GM23338 (cell line): ENCODE data around the gene MDH1B. TPM values are rescaled to one million over a fixed set of nuclear protein-coding genes. Genes with fewer than 3 reads are reported as not detected.

ENCODE experiments used
- ATAC-seq: fragments of 200-7000 bp; cut with Tn5 transposase; 3 replicates; pipeline ENCODE4 v1.9.1; 2020
- DNase-seq: peaks from one replicate; pipeline ENCODE4 v3.0.0-alpha.2; 2015; ENCODE audit warnings: low spot score
- H2AFZ ChIP-seq: fragments of 200-600 bp; sonication (generic); 2 replicates; pipeline ENCODE4 v1.8.0; 2016; ENCODE audit warnings: antibody characterized with exemption, mild to moderate bottlenecking, moderate library complexity
- H3F3A ChIP-seq: fragments of 200-600 bp; sonication (generic); replicated peaks from 2 replicates; pipeline ENCODE4 v1.8.0; 2017; ENCODE audit warnings: antibody characterized with exemption, mixed run types, low read depth
- H3K27ac ChIP-seq: fragments of 200-600 bp; sonication (generic); 2 replicates; pipeline ENCODE4 v1.6.1; 2016; ENCODE audit warnings: low read depth
- H3K27me3 ChIP-seq: fragments of 200-600 bp; sonication (generic); 2 replicates; pipeline ENCODE4 v1.8.0; 2016; ENCODE audit warnings: mild to moderate bottlenecking, mixed run types, moderate library complexity; ENCODE audit not compliant: insufficient read depth
- H3K36me3 ChIP-seq: fragments of 200-600 bp; sonication (generic); 2 replicates; pipeline ENCODE4 v1.8.0; 2016; ENCODE audit warnings: mild to moderate bottlenecking; ENCODE audit not compliant: insufficient read depth
- H3K4me1 ChIP-seq: fragments of 200-600 bp; sonication (generic); 2 replicates; pipeline ENCODE4 v1.8.0; 2016; ENCODE audit warnings: mild to moderate bottlenecking, moderate library complexity; ENCODE audit not compliant: insufficient read depth
- H3K4me2 ChIP-seq: fragments of 200-600 bp; sonication (generic); 2 replicates; pipeline ENCODE4 v1.7.1; 2017; ENCODE audit warnings: mixed run types
- H3K4me3 ChIP-seq: fragments of 200-600 bp; sonication (generic); 2 replicates; pipeline ENCODE4 v1.6.1; 2016; ENCODE audit warnings: mixed run types
- H3K79me2 ChIP-seq: fragments of 200-600 bp; sonication (generic); replicated peaks from 2 replicates; pipeline ENCODE4 v1.8.0; 2017; ENCODE audit warnings: mild to moderate bottlenecking; ENCODE audit not compliant: insufficient read depth
- H3K9me2 ChIP-seq: fragments of 200-600 bp; sonication (generic); 2 replicates; pipeline ENCODE4 v1.8.0; 2017; ENCODE audit not compliant: insufficient read depth
- H4K20me1 ChIP-seq: fragments of 200-600 bp; sonication (generic); replicated peaks from 2 replicates; pipeline ENCODE4 v1.8.0; 2017; ENCODE audit warnings: mild to moderate bottlenecking; ENCODE audit not compliant: insufficient read depth
- H3K27ac Mint-ChIP-seq: 2 replicates; pipeline ENCODE4 v1.8.0; 2020; ENCODE audit warnings: inconsistent platforms, mild to moderate bottlenecking, moderate library complexity, mixed read lengths
- H3K27me3 Mint-ChIP-seq: 3 replicates; pipeline ENCODE4 v1.8.0; 2022; ENCODE audit warnings: low read depth, mild to moderate bottlenecking, moderate library complexity, mixed read lengths, inconsistent platforms; ENCODE audit not compliant: insufficient read depth, poor library complexity
- H3K36me3 Mint-ChIP-seq: 3 replicates; pipeline ENCODE4 v1.8.0; 2021; ENCODE audit warnings: low read depth, mild to moderate bottlenecking, inconsistent platforms, moderate library complexity, mixed read lengths
- H3K4me1 Mint-ChIP-seq: 3 replicates; pipeline ENCODE4 v1.8.0; 2020; ENCODE audit warnings: mild to moderate bottlenecking, inconsistent platforms, mixed read lengths
- H3K4me3 Mint-ChIP-seq: 3 replicates; pipeline ENCODE4 v1.8.0; 2021; ENCODE audit warnings: moderate library complexity, mild to moderate bottlenecking, inconsistent platforms, mixed read lengths
- H3K9me3 Mint-ChIP-seq: 3 replicates; pipeline ENCODE4 v1.8.0; 2020; ENCODE audit warnings: moderate library complexity, mild to moderate bottlenecking, inconsistent platforms, mixed read lengths
- EZH2phosphoT487 ChIP-seq: fragments of 200-600 bp; sonication (generic); IDR thresholded peaks from one replicate; pipeline ENCODE4 v1.8.1; 2018; ENCODE audit warnings: antibody characterized with exemption; ENCODE audit not compliant: unreplicated experiment
- polyA plus RNA-seq: library from polyadenylated mRNA; unstranded; fragments of >200 nt; fragmentation: Nextera tagmentation; extraction: Ambion mirVana; gene quantifications from 2 replicates; pipeline ENCODE4 v1.2.1, GENCODE V29; 2016
- total RNA-seq: library from RNA; depleted of rRNA; stranded (reverse); fragments of >200 nt; shearing (Covaris generic); gene quantifications from 2 replicates; pipeline ENCODE4 v1.2.3, GENCODE V29; 2014
- TF ChIP-seq, protein P1 (sequence below): fragments of 250-450 bp; sonication (Bioruptor Pico); IDR thresholded peaks from 2 replicates; pipeline ENCODE4 v1.5.0; 2020; ENCODE audit warnings: mild to moderate bottlenecking, moderate library complexity
- TF ChIP-seq, protein P2 (sequence below): IDR thresholded peaks from one replicate; pipeline ENCODE4 v1.6.1; 2018; ENCODE audit warnings: antibody characterized with exemption; ENCODE audit not compliant: unreplicated experiment
- TF ChIP-seq, protein P3 (sequence below), 2 experiments: fragments of 200-600 bp in 1 of 2; sonication (generic) in 1 of 2; conservative IDR thresholded peaks; 2 replicates each; pipeline versions ENCODE4 v1.5.1 to v1.6.1; 2016 to 2017; ENCODE audit warnings: antibody characterized with exemption in 2 of 2, low read depth in 2 of 2, mild to moderate bottlenecking in 2 of 2, moderate library complexity in 1 of 2

Gene MDH1B
- total and polyA plus RNA-seq, 2 experiments from 2014 or later, result 1.7 to 1.8 TPM

DNA sequence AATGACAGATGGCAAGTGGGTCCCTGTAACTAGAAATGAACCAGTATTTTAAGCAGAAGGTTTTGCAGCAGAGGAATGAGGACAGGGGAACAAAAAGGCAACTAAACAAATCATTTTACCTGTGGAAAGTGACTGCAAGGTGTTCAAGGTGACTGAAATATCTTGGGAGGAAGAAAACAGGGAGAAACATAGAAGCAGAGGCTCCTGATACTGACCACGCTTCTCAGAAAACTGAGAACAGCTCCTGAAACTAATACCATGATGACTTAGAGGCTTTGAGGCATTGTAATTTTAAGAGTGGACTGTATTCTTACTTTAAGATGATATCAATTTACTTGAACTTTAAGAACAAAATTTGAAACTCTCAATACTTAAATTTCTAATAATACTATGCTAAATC is 46.8 kb downstream of the MDH1B start, which contains the start of gene DYTN (continued):
- TF ChIP-seq, protein P1, sequence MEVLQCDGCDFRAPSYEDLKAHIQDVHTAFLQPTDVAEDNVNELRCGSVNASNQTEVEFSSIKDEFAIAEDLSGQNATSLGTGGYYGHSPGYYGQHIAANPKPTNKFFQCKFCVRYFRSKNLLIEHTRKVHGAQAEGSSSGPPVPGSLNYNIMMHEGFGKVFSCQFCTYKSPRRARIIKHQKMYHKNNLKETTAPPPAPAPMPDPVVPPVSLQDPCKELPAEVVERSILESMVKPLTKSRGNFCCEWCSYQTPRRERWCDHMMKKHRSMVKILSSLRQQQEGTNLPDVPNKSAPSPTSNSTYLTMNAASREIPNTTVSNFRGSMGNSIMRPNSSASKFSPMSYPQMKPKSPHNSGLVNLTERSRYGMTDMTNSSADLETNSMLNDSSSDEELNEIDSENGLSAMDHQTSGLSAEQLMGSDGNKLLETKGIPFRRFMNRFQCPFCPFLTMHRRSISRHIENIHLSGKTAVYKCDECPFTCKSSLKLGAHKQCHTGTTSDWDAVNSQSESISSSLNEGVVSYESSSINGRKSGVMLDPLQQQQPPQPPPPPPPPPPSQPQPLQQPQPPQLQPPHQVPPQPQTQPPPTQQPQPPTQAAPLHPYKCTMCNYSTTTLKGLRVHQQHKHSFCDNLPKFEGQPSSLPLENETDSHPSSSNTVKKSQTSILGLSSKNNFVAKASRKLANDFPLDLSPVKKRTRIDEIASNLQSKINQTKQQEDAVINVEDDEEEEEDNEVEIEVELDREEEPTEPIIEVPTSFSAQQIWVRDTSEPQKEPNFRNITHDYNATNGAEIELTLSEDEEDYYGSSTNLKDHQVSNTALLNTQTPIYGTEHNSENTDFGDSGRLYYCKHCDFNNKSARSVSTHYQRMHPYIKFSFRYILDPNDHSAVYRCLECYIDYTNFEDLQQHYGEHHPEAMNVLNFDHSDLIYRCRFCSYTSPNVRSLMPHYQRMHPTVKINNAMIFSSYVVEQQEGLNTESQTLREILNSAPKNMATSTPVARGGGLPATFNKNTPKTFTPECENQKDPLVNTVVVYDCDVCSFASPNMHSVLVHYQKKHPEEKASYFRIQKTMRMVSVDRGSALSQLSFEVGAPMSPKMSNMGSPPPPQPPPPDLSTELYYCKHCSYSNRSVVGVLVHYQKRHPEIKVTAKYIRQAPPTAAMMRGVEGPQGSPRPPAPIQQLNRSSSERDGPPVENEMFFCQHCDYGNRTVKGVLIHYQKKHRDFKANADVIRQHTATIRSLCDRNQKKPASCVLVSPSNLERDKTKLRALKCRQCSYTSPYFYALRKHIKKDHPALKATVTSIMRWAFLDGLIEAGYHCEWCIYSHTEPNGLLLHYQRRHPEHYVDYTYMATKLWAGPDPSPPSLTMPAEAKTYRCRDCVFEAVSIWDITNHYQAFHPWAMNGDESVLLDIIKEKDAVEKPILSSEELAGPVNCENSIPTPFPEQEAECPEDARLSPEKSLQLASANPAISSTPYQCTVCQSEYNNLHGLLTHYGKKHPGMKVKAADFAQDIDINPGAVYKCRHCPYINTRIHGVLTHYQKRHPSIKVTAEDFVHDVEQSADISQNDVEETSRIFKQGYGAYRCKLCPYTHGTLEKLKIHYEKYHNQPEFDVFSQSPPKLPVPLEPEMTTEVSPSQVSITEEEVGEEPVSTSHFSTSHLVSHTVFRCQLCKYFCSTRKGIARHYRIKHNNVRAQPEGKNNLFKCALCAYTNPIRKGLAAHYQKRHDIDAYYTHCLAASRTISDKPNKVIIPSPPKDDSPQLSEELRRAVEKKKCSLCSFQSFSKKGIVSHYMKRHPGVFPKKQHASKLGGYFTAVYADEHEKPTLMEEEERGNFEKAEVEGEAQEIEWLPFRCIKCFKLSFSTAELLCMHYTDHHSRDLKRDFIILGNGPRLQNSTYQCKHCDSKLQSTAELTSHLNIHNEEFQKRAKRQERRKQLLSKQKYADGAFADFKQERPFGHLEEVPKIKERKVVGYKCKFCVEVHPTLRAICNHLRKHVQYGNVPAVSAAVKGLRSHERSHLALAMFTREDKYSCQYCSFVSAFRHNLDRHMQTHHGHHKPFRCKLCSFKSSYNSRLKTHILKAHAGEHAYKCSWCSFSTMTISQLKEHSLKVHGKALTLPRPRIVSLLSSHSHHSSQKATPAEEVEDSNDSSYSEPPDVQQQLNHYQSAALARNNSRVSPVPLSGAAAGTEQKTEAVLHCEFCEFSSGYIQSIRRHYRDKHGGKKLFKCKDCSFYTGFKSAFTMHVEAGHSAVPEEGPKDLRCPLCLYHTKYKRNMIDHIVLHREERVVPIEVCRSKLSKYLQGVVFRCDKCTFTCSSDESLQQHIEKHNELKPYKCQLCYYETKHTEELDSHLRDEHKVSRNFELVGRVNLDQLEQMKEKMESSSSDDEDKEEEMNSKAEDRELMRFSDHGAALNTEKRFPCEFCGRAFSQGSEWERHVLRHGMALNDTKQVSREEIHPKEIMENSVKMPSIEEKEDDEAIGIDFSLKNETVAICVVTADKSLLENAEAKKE, result no peak
- TF ChIP-seq EZH2phosphoT487, result no peak
- TF ChIP-seq, protein P2, sequence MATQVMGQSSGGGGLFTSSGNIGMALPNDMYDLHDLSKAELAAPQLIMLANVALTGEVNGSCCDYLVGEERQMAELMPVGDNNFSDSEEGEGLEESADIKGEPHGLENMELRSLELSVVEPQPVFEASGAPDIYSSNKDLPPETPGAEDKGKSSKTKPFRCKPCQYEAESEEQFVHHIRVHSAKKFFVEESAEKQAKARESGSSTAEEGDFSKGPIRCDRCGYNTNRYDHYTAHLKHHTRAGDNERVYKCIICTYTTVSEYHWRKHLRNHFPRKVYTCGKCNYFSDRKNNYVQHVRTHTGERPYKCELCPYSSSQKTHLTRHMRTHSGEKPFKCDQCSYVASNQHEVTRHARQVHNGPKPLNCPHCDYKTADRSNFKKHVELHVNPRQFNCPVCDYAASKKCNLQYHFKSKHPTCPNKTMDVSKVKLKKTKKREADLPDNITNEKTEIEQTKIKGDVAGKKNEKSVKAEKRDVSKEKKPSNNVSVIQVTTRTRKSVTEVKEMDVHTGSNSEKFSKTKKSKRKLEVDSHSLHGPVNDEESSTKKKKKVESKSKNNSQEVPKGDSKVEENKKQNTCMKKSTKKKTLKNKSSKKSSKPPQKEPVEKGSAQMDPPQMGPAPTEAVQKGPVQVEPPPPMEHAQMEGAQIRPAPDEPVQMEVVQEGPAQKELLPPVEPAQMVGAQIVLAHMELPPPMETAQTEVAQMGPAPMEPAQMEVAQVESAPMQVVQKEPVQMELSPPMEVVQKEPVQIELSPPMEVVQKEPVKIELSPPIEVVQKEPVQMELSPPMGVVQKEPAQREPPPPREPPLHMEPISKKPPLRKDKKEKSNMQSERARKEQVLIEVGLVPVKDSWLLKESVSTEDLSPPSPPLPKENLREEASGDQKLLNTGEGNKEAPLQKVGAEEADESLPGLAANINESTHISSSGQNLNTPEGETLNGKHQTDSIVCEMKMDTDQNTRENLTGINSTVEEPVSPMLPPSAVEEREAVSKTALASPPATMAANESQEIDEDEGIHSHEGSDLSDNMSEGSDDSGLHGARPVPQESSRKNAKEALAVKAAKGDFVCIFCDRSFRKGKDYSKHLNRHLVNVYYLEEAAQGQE, result no peak

DNA sequence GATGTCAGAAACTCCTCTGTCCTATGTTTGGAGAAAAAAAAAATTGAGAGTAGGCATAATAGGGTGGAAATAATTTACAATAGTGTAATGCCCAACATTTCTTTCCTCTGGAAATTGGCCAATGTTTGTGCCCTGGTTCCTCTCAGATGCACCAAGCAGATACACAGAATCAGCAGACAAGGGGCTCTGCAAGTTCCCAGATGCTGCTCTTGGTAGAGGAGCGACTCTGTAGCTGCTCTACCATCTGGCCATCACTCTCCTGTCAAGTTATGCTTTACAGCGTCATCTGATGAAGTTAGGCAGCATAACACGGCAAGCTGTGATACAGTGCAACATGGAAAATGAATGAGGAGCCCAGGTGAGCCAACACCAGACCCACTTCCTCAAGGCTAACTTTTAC is 48.5 kb downstream of the MDH1B start:
- no peak overlapping the region for H3K4me3 Mint-ChIP-seq
- no peaks in the 10 kb centered on the region for H3K27me3 Mint-ChIP-seq
- H3K27me3 ChIP-seq, result no peaks in the 10 kb centered on the region
- H3F3A ChIP-seq, result no peaks in the 10 kb centered on the region
- no peaks in the 10 kb centered on the region for H3K36me3 ChIP-seq
- H3K27ac Mint-ChIP-seq, result no peak overlapping the region
- H3K9me3 Mint-ChIP-seq, result peaks cover 4% of the 10 kb centered on the region; the same call in 2 of the 3 replicates
- H3K4me3 ChIP-seq, result no peak overlapping the region
- no peak overlapping the region for H2AFZ ChIP-seq
- DNase-seq (no peak), ATAC-seq (no peak)
- no peak overlapping the region for H3K27ac ChIP-seq
- no peaks in the 10 kb centered on the region for H4K20me1 ChIP-seq
- H3K4me2 ChIP-seq, result no peak overlapping the region
- no peaks in the 10 kb centered on the region for H3K36me3 Mint-ChIP-seq
- peaks cover 17% of the 10 kb centered on the region for H3K4me1 Mint-ChIP-seq
- H3K79me2 ChIP-seq, result no peaks in the 10 kb centered on the region
- H3K9me2 ChIP-seq, result peaks cover 3% of the 10 kb centered on the region; the same call in 1 of the 2 replicates
- H3K4me1 ChIP-seq, result peaks cover 11% of the 10 kb centered on the region
- TF ChIP-seq, protein P3, sequence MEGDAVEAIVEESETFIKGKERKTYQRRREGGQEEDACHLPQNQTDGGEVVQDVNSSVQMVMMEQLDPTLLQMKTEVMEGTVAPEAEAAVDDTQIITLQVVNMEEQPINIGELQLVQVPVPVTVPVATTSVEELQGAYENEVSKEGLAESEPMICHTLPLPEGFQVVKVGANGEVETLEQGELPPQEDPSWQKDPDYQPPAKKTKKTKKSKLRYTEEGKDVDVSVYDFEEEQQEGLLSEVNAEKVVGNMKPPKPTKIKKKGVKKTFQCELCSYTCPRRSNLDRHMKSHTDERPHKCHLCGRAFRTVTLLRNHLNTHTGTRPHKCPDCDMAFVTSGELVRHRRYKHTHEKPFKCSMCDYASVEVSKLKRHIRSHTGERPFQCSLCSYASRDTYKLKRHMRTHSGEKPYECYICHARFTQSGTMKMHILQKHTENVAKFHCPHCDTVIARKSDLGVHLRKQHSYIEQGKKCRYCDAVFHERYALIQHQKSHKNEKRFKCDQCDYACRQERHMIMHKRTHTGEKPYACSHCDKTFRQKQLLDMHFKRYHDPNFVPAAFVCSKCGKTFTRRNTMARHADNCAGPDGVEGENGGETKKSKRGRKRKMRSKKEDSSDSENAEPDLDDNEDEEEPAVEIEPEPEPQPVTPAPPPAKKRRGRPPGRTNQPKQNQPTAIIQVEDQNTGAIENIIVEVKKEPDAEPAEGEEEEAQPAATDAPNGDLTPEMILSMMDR (conservative IDR thresholded peaks at IDR 0.05; ENCODE audit: low read depth in 2 of 2), result no peak
